Amygdala (tissue), 56 donors: ENCODE data around the gene TRIP4.
"Not testable (repeated sequence)": the region's sequence is repeated elsewhere in the genome, so short reads cannot be mapped to it uniquely, and the experiment has no call there.

Experiments
- DNase-seq, 56 donors: peaks; one replicate each; lab custom pipeline; 2025; lab: John Stamatoyannopoulos, UW

Gene TRIP4

GRCh38 chr15:64476550-64476949, 88.9 kb downstream of the TRIP4 start:
- no peak for DNase-seq

- DNase-seq = no peak
These were observed 91.2 kb downstream of the TRIP4 start for GRCh38 chr15:64478863-64479262.

GRCh38 chr15:64480891-64481290, 93.3 kb downstream of the TRIP4 start:
- no peak for DNase-seq

GRCh38 chr15:64483749-64484148, 96.1 kb downstream of the TRIP4 start:
- no peak for DNase-seq

- DNase-seq = no peak
These were observed 98.2 kb downstream of the TRIP4 start for GRCh38 chr15:64485796-64486195.

GRCh38 chr15:64490598-64491259, 103.1 kb downstream of the TRIP4 start:
- no peak for DNase-seq

GRCh38 chr15:64493641-64494040, 106.0 kb downstream of the TRIP4 start:
- no peak for DNase-seq

- not testable (repeated sequence) for DNase-seq
These were observed 108.3 kb downstream of the TRIP4 start for GRCh38 chr15:64495968-64496367.

- no peak for DNase-seq
These were observed 113.2 kb downstream of the TRIP4 start for GRCh38 chr15:64500695-64501395.

GRCh38 chr15:64501396-64501715, 113.7 kb downstream of the TRIP4 start:
- DNase-seq = no peak

- no peak for DNase-seq
These were observed 114.5 kb downstream of the TRIP4 start for GRCh38 chr15:64502151-64502550.

GRCh38 chr15:64502551-64502950, 114.9 kb downstream of the TRIP4 start:
- no peak for DNase-seq

- peak in 21 of 56 donors; percentile 4 to 57 (median 20) for DNase-seq
These were observed 115.6 kb downstream of the TRIP4 start for GRCh38 chr15:64503197-64503596.

GRCh38 chr15:64503640-64504039, 116.0 kb downstream of the TRIP4 start:
- no peak for DNase-seq
